Fibroblast of the aortic adventitia (primary cell): Measurements from ENCODE around the gene HDC. TPM values are rescaled to one million over a fixed set of nuclear protein-coding genes. Genes with fewer than 3 reads are reported as not detected.

Source experiments
- DNase-seq: peaks from one replicate; pipeline ENCODE4 v3.0.0-alpha.2; 2010; ENCODE audit warnings: low read depth
- H3K4me3 ChIP-seq: 2 replicates; pipeline ENCODE4 v1.5.1; 2011; ENCODE audit warnings: low read depth, mild to moderate bottlenecking, control low read depth, low read length, moderate library complexity
- total RNA-seq: library from RNA; depleted of rRNA; stranded (reverse); fragments of >200 nt; gene quantifications from 2 replicates; pipeline ENCODE4 v1.2.3, GENCODE V29; 2012; ENCODE audit warnings: low replicate concordance
- TF ChIP-seq, protein P1 (sequence below): IDR thresholded peaks from 2 replicates; pipeline ENCODE4 v1.5.1; 2011; ENCODE audit warnings: mild to moderate bottlenecking, low read length, control low read depth, inconsistent platforms; ENCODE audit not compliant: insufficient read depth

HDC gene
- total RNA-seq, 1 donor: not detected

DNA sequence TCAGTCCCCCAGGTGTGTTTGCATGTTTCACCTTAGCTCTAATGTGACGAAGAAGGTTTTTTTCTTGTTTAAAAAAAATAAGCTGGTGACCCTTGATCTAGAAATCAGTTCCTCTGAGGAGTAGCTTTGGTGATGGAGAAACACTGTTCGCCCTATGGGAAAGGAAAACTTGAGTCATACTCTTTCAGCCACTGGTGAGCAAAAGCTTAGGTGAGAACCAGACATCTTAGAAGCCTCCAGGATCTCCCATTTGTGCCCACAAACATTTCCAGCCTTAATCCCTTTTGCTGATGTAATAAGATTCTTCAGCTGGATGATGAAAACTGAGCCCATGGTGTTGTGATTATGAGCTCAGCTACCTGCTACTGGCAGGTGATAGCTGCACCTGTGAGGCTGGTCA, 45.7 kb downstream of the HDC start:
- no peak overlapping the region for H3K4me3 ChIP-seq
- TF ChIP-seq, protein P1, sequence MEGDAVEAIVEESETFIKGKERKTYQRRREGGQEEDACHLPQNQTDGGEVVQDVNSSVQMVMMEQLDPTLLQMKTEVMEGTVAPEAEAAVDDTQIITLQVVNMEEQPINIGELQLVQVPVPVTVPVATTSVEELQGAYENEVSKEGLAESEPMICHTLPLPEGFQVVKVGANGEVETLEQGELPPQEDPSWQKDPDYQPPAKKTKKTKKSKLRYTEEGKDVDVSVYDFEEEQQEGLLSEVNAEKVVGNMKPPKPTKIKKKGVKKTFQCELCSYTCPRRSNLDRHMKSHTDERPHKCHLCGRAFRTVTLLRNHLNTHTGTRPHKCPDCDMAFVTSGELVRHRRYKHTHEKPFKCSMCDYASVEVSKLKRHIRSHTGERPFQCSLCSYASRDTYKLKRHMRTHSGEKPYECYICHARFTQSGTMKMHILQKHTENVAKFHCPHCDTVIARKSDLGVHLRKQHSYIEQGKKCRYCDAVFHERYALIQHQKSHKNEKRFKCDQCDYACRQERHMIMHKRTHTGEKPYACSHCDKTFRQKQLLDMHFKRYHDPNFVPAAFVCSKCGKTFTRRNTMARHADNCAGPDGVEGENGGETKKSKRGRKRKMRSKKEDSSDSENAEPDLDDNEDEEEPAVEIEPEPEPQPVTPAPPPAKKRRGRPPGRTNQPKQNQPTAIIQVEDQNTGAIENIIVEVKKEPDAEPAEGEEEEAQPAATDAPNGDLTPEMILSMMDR: no peak
- DNase-seq: no peak

DNA sequence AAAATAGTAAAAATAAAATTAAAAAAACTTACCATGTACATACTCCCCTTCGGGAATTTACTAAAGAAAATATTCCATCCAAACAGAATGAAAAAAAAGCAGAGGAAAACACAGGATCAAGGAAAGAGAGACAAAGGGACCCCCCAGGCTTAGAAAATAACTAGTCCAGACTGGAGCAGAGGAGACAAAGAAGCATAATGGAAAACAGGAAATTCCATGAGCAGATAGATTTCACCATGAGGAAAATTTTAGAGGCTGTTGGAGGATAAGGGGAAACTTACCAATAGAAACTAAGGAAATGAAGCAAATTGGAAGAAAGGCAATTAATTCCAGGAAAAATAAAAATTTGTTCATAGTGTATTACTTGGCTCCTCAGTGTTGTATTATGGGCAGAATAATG, 46.8 kb downstream of the HDC start:
- TF ChIP-seq, protein P1: no peak
- no peak for DNase-seq
- H3K4me3 ChIP-seq: no peak overlapping the region

DNA sequence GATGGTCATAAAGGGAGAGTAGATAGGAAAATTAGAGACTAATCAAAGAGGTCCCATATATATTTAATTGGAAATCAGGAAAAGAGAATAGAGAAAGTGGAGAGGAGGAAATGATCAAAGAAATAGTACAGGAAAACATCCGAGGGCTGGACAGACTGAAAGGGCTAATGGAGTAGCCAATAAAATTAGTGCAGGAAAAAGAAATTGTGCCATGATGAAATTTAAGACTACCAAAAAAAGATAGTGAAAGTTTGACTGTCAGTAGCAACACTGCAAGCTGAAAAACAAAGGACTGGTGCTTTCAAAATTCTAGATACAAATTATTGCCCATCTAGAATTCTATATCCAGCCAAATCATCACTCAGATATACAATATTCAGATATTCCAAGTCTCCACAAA, 47.2 kb downstream of the HDC start:
- TF ChIP-seq, protein P1: no peak
- no peak for DNase-seq
- no peak overlapping the region for H3K4me3 ChIP-seq

DNA sequence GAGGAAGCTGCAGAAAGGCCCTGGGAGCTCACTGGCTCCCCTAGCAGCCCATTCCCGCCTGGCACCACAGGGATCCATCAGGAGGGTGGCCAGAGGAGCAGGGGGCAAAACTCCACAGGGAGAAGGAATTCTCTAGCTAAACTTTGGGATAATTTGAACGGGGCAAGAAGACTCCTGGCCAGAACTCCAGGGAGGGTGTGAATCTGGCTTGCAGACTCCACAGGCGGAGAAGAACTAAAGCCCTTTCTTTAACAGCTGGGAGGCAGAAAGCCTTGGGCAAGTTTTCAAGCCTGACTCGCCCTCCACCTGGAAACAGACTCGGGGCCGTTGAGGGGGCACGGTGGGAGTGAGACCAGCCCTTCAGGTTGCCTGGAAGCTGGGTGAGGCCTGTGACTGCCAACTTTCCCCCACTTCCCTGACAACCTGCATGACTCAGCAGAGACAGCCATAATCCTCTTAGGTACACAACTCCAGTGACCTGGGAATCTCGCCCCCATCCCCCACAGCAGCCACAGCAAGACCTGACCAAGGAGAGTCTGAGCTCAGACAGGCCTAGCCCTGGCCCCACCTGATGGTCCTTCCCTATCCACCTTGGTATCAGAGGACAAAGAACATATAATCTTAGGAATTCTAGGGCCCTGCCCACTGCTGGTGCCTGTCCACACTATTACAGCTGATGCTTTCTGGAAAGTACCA, 54.9 kb downstream of the HDC start:
- TF ChIP-seq, protein P1: no peak
- H3K4me3 ChIP-seq: no peak overlapping the region
- DNase-seq: no peak

DNA sequence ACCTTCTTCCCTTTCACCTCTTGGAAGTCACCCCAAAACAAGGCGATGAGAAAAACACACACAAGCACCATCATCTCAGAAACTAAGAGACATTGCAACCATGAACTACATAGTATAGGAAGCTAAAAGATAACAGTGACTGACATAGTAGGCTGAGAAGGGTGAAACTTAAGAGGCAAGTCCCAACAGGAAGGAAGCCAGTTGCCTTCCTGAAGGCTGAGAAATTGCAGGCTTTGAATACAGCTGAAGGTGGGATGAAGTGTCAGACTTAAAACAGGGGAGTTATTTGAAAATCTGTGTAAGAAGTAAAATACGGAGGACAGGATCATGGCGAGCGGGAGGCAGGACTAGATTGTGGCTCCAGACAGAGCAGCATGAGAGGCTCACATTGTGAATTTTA, 55.7 kb downstream of the HDC start:
- DNase-seq: no peak
- H3K4me3 ChIP-seq: no peak overlapping the region
- TF ChIP-seq, protein P1: no peak

DNA sequence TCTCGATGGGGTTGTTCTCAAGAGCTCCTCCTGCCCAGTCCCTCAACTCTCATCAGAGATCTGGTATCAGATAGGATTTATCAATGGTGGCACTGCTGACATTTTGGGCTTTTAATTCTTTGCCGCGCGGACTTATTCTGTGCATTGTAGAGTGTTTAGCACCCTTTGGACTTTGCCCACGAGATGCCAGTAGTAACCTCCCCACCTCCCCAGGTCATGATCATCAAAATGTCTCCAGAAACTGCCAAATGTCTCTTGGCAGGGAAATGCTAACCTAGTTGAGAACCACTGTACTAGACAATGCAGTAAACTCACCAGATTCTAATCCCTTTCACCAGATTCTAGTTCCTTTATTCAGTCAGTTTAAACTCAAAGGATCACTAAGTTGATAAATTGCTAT, 59.5 kb downstream of the HDC start:
- H3K4me3 ChIP-seq: no peak overlapping the region
- TF ChIP-seq, protein P1: no peak
- no peak for DNase-seq

DNA sequence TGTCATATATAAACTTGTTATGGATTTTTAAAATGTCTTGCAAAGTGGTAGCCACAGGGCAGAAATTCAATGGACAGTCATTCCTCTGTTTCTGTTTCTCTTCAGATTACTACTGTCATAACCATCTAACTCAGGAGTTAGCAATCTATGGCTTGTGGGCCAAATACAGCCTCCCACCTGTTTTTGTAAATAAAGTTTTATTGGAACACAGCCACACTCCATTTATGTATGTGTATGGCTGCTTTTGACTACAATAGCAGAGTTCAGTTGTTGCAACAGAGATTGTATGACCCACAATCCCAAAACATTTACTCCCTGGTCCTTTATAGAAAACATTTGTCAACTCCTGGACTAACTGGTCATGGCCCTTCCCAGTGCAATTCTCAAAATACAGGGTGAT, 63.5 kb downstream of the HDC start:
- TF ChIP-seq, protein P1: no peak
- H3K4me3 ChIP-seq: no peak overlapping the region
- no peak for DNase-seq
